ENCODE measurements around the gene COG5. TPM values are rescaled to one million over a fixed set of nuclear protein-coding genes. Genes with fewer than 3 reads are reported as not detected.

Gene COG5
- total and polyA plus RNA-seq, 10 donors = 3.6 to 86.6 (median 48.7) TPM

DNA sequence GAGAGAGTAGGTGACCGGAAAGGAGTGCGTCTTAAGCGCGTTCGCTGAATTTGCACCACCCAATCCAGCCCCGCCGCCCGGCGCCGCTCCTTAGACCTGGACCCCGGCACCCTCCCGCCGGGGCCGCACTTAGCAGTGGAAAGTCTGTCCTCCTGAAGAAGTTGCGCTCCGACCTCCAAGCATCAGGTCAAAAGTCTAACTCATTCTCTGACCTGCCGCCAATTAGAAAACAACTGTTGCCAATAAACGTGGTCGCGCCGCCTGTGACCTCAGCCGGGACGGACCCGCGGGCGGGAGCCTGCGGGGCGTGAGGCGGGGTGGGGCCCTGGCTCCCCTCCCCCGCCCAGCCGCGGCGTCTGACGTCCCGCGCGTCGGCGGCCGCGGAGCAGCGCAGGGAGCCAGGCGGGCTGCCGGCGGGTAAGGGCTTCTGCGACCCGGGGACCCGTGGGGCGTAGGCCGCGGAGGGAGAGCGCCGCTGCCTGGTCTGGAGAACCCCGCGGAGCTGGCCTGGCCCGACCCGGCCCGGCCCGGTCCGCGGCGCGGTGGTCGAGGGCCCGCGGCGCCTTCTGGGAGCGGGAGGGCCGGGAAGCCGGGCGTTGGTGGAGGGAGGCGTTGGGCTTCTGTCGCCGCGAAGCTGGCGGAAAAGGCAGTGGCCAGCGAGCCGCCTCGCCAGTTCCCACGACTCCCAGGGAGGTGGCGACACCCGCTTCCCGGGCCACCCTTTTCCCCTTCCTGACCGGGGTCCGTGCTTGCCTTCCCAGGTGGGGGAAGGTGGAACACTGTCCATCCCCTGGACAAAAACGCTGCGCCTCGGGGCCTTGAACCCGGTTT is 16.4 kb upstream of the COG5 start, which contains the start of gene BCAP29:
TSS of gene BCAP29 (plus strand) at position 362 of the 831 bp plus-strand sequence. CDS start 527 bp downstream, outside the sequence.
- Histone ChIP-seq H3K4me1 (peaks cover 15 to 44% (median 34%) of the 10 kb centered on the region in 6 donors), H3K36me3 (peaks cover 0 to 27% (median under 1%) of the 10 kb centered on the region in 6 donors), H3K4me3 (peak within 1 kb of the TSS; percentile 61 to 87 (median 66)), H3K9me3 (no peaks in the 10 kb centered on the region), H3K27ac (peak within 1 kb of the TSS; percentile 81 to 95 (median 91)), H3K27me3 (replicated peaks in 1 of 7) (no peaks in the 10 kb centered on the region)
- TF ChIP-seq, protein P1, sequence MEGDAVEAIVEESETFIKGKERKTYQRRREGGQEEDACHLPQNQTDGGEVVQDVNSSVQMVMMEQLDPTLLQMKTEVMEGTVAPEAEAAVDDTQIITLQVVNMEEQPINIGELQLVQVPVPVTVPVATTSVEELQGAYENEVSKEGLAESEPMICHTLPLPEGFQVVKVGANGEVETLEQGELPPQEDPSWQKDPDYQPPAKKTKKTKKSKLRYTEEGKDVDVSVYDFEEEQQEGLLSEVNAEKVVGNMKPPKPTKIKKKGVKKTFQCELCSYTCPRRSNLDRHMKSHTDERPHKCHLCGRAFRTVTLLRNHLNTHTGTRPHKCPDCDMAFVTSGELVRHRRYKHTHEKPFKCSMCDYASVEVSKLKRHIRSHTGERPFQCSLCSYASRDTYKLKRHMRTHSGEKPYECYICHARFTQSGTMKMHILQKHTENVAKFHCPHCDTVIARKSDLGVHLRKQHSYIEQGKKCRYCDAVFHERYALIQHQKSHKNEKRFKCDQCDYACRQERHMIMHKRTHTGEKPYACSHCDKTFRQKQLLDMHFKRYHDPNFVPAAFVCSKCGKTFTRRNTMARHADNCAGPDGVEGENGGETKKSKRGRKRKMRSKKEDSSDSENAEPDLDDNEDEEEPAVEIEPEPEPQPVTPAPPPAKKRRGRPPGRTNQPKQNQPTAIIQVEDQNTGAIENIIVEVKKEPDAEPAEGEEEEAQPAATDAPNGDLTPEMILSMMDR (IDR thresholded peaks at IDR 0.05 in 8 of 11, conservative IDR thresholded peaks at IDR 0.05 in 3 of 11) = peak in 6 of 11 experiments; percentile 20 to 48 (median 32)
- TF ChIP-seq POLR2A (IDR thresholded peaks at IDR 0.05) = peak in 1 of 3 donors; percentile 55
- peak; percentile 81 to 88 (median 85) for TF ChIP-seq POLR2AphosphoS5 (IDR thresholded peaks at IDR 0.05)
- intact Hi-C loops (cut with DNase I; ENCODE audit: low total_unique reads) = loop anchor here (10.0 kb wide), 1 partner anchor 145 kb away; no protein-coding TSS in a partner anchor
- 0 to 1% (median 0%) methylated on average over 26 to 89 of the region's 89 CpGs for WGBS, 5 donors
- peak; percentile 93 for DNase-seq

DNA sequence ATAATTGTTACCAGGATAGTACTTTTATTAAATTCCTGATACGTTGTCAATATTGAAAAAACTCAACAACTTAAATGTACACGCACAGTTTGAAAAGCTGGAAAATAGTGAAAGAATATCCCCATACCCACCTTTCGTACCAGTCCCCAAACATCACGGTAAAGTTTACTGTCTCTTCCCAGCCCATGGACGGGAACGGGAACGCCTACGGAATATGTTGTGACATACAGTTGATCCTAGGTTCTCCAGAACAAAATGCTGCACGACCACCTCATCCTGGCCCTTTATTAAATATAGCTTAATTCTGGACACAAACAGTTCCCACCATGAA is 15.8 kb upstream of the COG5 start:
- 2 to 5% (median 3%) methylated on average over 9 of the region's 9 CpGs for WGBS, 5 donors
- peak overlapping the region; percentile 81 to 95 (median 91) for H3K27ac ChIP-seq
- H3K4me1 ChIP-seq = peaks cover 15 to 44% (median 34%) of the 10 kb centered on the region in 6 donors

DNA sequence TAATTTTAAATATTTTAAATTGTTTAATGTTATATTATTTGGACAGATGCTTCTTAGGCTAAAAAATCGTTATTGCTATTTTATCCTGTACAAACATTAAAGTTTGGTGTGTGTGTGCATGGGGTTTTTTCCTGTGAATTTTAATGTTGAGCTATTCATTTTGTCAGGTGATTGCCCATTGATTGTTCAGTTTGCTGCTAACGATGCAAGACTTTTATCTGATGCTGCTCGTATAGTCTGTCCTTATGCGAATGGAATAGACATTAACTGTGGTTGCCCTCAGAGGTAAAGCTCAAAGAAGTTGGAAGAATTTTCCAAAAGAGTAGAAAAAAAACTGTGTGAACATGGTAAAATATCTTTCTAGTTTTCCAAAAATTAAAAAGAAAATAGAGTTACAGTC is 9.8 kb upstream of the COG5 start:
- no peak overlapping the region for H3K27ac ChIP-seq
- TF ChIP-seq POLR2A (IDR thresholded peaks at IDR 0.05) = no peak
- TF ChIP-seq POLR2AphosphoS5 (IDR thresholded peaks at IDR 0.05) = no peak
- TF ChIP-seq, protein P1 (IDR thresholded peaks at IDR 0.05 in 8 of 11, conservative IDR thresholded peaks at IDR 0.05 in 3 of 11) = no peak
- no peak for DNase-seq
- intact Hi-C loops (cut with DNase I; ENCODE audit: low total_unique reads) = loop anchor here (10.0 kb wide), 1 partner anchor 151 kb away; no protein-coding TSS in a partner anchor
- H3K27me3 ChIP-seq (replicated peaks in 1 of 7) = no peaks in the 10 kb centered on the region
- no peaks in the 10 kb centered on the region for H3K4me1 ChIP-seq
- no peak overlapping the region for H3K4me3 ChIP-seq
- H3K36me3 ChIP-seq = peaks cover 0 to 60% (median 9%) of the 10 kb centered on the region in 6 donors
- 93 to 96% (median 95%) methylated on average over 4 of the region's 4 CpGs for WGBS, 5 donors
- no peaks in the 10 kb centered on the region for H3K9me3 ChIP-seq

More for the DNA sequence above, 15.8 kb upstream of the COG5 start:
- TF ChIP-seq POLR2A (IDR thresholded peaks at IDR 0.05) (no peak), POLR2AphosphoS5 (IDR thresholded peaks at IDR 0.05) (no peak)
- TF ChIP-seq, protein P1 (IDR thresholded peaks at IDR 0.05 in 8 of 11, conservative IDR thresholded peaks at IDR 0.05 in 3 of 11) = no peak
- Histone ChIP-seq H3K9me3 (no peaks in the 10 kb centered on the region), H3K27me3 (replicated peaks in 1 of 7) (no peaks in the 10 kb centered on the region), H3K36me3 (peaks cover 0 to 27% (median 1%) of the 10 kb centered on the region in 6 donors), H3K4me3 (peak overlapping the region; percentile 61 to 87 (median 66))
- intact Hi-C loops (cut with DNase I; ENCODE audit: low total_unique reads) = loop anchor here (10.0 kb wide), 1 partner anchor 145 kb away; no protein-coding TSS in a partner anchor
- DNase-seq = no peak

DNA sequence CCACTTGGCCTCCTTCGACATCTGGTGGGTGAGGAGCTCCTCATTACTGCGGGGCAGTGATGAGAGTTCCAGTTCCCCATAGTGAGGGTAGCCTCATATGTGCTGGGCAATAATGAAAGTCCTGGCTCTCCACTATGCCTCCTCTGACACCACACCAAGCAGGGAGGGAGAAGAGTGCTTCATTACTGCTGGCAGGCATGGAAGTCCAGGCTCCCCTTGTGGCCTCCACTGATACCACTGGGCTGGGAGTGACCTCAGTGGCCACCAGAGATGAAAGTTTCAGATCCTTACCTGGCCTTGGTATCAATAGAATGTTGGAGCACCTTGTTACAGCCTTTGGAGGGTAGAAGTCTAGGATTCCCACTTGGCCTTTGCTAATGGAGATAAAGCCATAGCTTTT is 6.6 kb upstream of the COG5 start:
- no peak for DNase-seq
- WGBS, 5 donors = 92 to 97% (median 95%) methylated on average over 2 of the region's 2 CpGs
- Histone ChIP-seq H3K36me3 (peaks cover 0 to 46% (median 9%) of the 10 kb centered on the region in 6 donors), H3K4me3 (no peak overlapping the region), H3K9me3 (no peaks in the 10 kb centered on the region), H3K27ac (no peak overlapping the region), H3K4me1 (peaks cover 0 to 9% (median 2%) of the 10 kb centered on the region in 6 donors), H3K27me3 (replicated peaks in 1 of 7) (no peaks in the 10 kb centered on the region)
- no peak for TF ChIP-seq POLR2A (IDR thresholded peaks at IDR 0.05)
- intact Hi-C loops (cut with DNase I; ENCODE audit: low total_unique reads) = loop anchor here (10.0 kb wide), 1 partner anchor 155 kb away; no protein-coding TSS in a partner anchor
